ENCODE data around the gene SRRM4. TPM values are rescaled to one million over a fixed set of nuclear protein-coding genes. Genes with fewer than 3 reads are reported as not detected.

Gene SRRM4
- total and polyA plus RNA-seq, 10 of the 15 experiments (the other 5 are each of a cell fraction or from before 2014, with no cell fraction given) = under 0.01 to 0.01 TPM; not detected in 8

DNA sequence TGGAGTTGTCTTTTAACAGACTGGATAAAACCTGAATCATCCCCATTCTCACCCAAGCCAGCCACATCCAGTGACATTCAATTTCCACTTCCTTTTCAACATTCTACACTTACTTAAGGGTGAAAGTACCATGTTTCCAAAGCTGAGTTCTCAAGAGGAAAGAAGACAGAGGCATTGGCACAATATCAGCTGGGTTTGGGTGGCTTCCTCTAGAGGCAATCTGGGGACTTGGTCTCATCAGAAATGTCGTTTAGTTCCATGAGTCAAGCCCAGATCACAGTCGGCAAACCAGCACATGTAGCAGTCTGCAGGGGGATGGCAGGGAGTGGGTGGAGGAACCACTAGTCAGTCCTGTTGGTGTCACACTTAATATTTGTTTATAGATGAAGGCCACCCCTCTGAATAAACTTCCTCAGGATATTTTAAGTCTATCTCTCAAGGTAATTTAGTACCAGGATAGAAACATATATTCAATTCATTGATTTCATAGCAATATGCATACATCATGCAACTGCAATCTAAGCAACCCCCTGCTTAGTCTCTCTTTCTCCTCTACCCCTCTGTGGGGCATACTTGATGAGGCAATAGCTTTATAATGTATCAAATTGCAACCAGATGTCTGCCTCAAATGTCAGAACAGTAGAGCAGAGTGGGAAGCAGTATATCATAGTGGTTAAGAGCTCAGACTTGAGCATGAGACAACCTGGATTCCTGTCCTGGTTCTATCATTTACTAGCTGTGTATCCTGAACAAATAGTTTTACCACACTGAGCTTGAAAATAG, 3.0 kb downstream of the SRRM4 start (continued):
- TF ChIP-seq REST (IDR thresholded peaks at IDR 0.05; ENCODE audit: low read depth, low read length) (no peak), IRF4 (IDR thresholded peaks at IDR 0.05; ENCODE audit: low read depth, low read length) (no peak), BHLHE40 (IDR thresholded peaks at IDR 0.05; ENCODE audit: borderline replicate concordance in 1 of 2, low read depth in 2 of 2, low read length in 1 of 2) (no peak)
- TF ChIP-seq, protein P1, sequence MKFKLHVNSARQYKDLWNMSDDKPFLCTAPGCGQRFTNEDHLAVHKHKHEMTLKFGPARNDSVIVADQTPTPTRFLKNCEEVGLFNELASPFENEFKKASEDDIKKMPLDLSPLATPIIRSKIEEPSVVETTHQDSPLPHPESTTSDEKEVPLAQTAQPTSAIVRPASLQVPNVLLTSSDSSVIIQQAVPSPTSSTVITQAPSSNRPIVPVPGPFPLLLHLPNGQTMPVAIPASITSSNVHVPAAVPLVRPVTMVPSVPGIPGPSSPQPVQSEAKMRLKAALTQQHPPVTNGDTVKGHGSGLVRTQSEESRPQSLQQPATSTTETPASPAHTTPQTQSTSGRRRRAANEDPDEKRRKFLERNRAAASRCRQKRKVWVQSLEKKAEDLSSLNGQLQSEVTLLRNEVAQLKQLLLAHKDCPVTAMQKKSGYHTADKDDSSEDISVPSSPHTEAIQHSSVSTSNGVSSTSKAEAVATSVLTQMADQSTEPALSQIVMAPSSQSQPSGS (IDR thresholded peaks at IDR 0.05; ENCODE audit: low read length) = no peak

GRCh38 chr12:118986050-118986449, 4.7 kb downstream of the SRRM4 start:
- Histone ChIP-seq H3K27ac (ENCODE audit: control insufficient read depth, insufficient read depth) (no peak overlapping the region), H2AFZ (ENCODE audit: control insufficient read depth, low read depth, low read length) (no peak overlapping the region), H3K79me2 (ENCODE audit: control insufficient read depth, insufficient read depth, low read length) (no peaks in the 10 kb centered on the region), H3K9me3 (replicated peaks; ENCODE audit: control insufficient read depth, insufficient read depth, low read length) (no peaks in the 10 kb centered on the region), H3K4me2 (ENCODE audit: control insufficient read depth, insufficient read depth) (no peak overlapping the region), H3K27me3 (replicated peaks in 1 of 2; ENCODE audit: control insufficient read depth in 2 of 2, insufficient read depth in 2 of 2, low read length in 1 of 2) (0 out of 4 replicates have a peak, but pooled peaks cover 1 to 7% of the 10 kb centered on the region in 2 experiments), H3K4me1 (ENCODE audit: control insufficient read depth, insufficient read depth, low read length) (no peaks in the 10 kb centered on the region), H3K36me3 (ENCODE audit: control insufficient read depth in 2 of 2, insufficient read depth in 2 of 2, low read length in 1 of 2) (no peaks in the 10 kb centered on the region), H3K4me3 (no peak overlapping the region), H4K20me1 (ENCODE audit: control insufficient read depth, insufficient read depth) (no peaks in the 10 kb centered on the region), H3K9ac (ENCODE audit: control insufficient read depth, insufficient read depth, low read length) (no peak overlapping the region)
- ChIA-PET POLR2A (no interaction called here), RAD21 (ENCODE audit: unreplicated experiment) (no interaction called here), SMC1A (ENCODE audit: uncharacterized antibody, unreplicated experiment) (no interaction called here), CTCF (no interaction called here)
- WGBS (ENCODE audit: insufficient coverage, insufficient replicate concordance, low lambda C conversion rate, missing lambda C conversion rate) = 13% methylated on average over 8 of the region's 8 CpGs
- ATAC-seq (no peak), DNase-seq (ENCODE audit: low read depth, low spot score) (no peak), FAIRE-seq (no peak)
- intact Hi-C loops (cut with micrococcal nuclease; ENCODE audit: unreplicated experiment) = no loop called here
- BruUV-seq (replicated peaks) = no TSS peak
- in situ Hi-C loops (cut with MboI) = no loop called here
- no peak for TF ChIP-seq MEF2A (IDR thresholded peaks at IDR 0.05; ENCODE audit: insufficient read depth, low read depth, low read length)
- no peak for TF ChIP-seq NBN (IDR thresholded peaks at IDR 0.05)
- TF ChIP-seq JUND (IDR thresholded peaks at IDR 0.05; ENCODE audit: low read depth, low read length) = no peak
- TF ChIP-seq MXI1 (IDR thresholded peaks at IDR 0.05; ENCODE audit: low read depth, low read length) = no peak
- no peak for TF ChIP-seq IRF3 (IDR thresholded peaks at IDR 0.05)
- no peak for TF ChIP-seq ETV6 (conservative IDR thresholded peaks at IDR 0.05 in 1 of 2, IDR thresholded peaks at IDR 0.05 in 1 of 2; ENCODE audit: borderline replicate concordance in 1 of 2, low read depth in 1 of 2)
- TF ChIP-seq, protein P2, sequence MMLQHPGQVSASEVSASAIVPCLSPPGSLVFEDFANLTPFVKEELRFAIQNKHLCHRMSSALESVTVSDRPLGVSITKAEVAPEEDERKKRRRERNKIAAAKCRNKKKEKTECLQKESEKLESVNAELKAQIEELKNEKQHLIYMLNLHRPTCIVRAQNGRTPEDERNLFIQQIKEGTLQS (IDR thresholded peaks at IDR 0.05; ENCODE audit: borderline replicate concordance, extremely low read depth, low read depth, low read length) = no peak
